ENCODE data around the gene ZNF415. TPM values are rescaled to one million over a fixed set of nuclear protein-coding genes. Genes with fewer than 3 reads are reported as not detected.
A peak's percentile ranks its signal among the peaks of the same experiment; 100 is the strongest.
"Not testable (repeated sequence)": the region's sequence is repeated elsewhere in the genome, so short reads cannot be mapped to it uniquely, and the experiment has no call there.

The ZNF415 gene
- total RNA-seq, 4 donors from 2014 or later: 9.1 to 18.1 (median 13.4) TPM

- Histone ChIP-seq H3K9me3 (no peaks in the 10 kb centered on the region), H3K36me3 (peaks cover 3 to 21% (median 11%) of the 10 kb centered on the region in 4 donors), H3K4me3 (peak overlapping the region; percentile 91 to 93 (median 91)), H3K27me3 (no peaks in the 10 kb centered on the region), H3K27ac (replicated peaks in 1 of 4) (peak overlapping the region; percentile 91 to 97 (median 94)), H3K4me1 (peaks cover 28 to 39% (median 33%) of the 10 kb centered on the region in 4 donors)
- WGBS: 32% methylated on average over 10 of the region's 10 CpGs
- no peak for TF ChIP-seq EP300 (IDR thresholded peaks at IDR 0.05)
- TF ChIP-seq, protein P1, sequence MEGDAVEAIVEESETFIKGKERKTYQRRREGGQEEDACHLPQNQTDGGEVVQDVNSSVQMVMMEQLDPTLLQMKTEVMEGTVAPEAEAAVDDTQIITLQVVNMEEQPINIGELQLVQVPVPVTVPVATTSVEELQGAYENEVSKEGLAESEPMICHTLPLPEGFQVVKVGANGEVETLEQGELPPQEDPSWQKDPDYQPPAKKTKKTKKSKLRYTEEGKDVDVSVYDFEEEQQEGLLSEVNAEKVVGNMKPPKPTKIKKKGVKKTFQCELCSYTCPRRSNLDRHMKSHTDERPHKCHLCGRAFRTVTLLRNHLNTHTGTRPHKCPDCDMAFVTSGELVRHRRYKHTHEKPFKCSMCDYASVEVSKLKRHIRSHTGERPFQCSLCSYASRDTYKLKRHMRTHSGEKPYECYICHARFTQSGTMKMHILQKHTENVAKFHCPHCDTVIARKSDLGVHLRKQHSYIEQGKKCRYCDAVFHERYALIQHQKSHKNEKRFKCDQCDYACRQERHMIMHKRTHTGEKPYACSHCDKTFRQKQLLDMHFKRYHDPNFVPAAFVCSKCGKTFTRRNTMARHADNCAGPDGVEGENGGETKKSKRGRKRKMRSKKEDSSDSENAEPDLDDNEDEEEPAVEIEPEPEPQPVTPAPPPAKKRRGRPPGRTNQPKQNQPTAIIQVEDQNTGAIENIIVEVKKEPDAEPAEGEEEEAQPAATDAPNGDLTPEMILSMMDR (IDR thresholded peaks at IDR 0.05): no peak
- no peak for TF ChIP-seq POLR2A (IDR thresholded peaks at IDR 0.05; ENCODE audit: low read depth)
- no peak for TF ChIP-seq POLR2AphosphoS5 (IDR thresholded peaks at IDR 0.05)
- no peak for DNase-seq (ENCODE audit: extremely low spot score)
- intact Hi-C loops (cut with DNase I): loop anchor here (5.0 kb wide), 1 partner anchor 90 kb away; the partner anchor contains the start of gene ZNF665
Observed at GRCh38 chr19:53102206-53102755, 30.4 kb downstream of the ZNF415 start.

DNA sequence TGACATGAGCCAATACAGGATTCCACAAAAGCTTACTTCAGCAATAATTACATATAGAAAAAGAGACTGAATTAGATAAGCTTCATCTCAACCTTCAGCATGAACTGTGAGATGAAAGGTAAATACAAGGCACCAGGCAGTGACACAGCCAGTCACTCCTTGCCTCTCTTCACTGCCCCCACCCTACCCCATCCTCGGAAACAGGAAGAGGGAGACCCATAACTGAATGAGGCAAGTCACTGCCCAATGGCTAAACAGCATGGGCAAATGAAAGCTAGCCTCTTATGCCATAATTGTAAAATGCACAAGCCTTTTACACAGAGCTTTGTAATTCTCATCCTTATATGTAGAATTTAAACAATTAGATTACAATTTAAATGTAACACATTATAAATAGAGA is 31.2 kb downstream of the ZNF415 start:
- Histone ChIP-seq H3K4me3 (no peak overlapping the region), H3K27ac (replicated peaks in 1 of 4) (peak overlapping the region in 2 of 4 donors; percentile 91 to 95), H3K9me3 (no peaks in the 10 kb centered on the region), H3K27me3 (no peaks in the 10 kb centered on the region), H3K4me1 (peaks cover 28 to 39% (median 33%) of the 10 kb centered on the region in 4 donors), H3K36me3 (peaks cover 3 to 22% (median 11%) of the 10 kb centered on the region in 4 donors)
- 29% methylated on average over 1 of the region's 1 CpG for WGBS
- TF ChIP-seq, protein P1 (IDR thresholded peaks at IDR 0.05): no peak
- TF ChIP-seq POLR2A (IDR thresholded peaks at IDR 0.05; ENCODE audit: low read depth) (no peak), POLR2AphosphoS5 (IDR thresholded peaks at IDR 0.05) (no peak), EP300 (IDR thresholded peaks at IDR 0.05) (no peak)
- no peak for DNase-seq (ENCODE audit: extremely low spot score)
- intact Hi-C loops (cut with DNase I): loop anchor here (5.0 kb wide), 1 partner anchor 91 kb away; the partner anchor contains the start of gene ZNF665

DNA sequence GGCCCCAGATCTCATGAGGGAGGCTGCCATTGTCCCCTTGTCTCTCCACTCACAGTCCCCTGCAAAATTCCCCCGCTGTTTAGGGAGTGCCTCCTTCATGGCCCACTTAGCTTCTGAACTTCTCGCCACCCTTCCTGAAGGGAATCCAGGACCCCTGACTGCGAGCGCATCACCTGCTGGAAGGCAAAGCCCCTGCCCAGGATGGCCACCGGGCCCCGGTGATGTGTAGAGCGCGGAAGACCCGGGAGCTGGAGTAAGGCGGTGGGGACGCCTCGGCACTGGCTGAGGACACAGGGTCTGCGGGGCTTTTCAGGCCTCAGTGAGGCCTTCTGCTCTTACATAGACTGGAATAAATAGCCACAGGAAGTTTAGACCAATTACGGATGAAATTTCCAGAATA is 34.1 kb downstream of the ZNF415 start:
- H3K27ac ChIP-seq (replicated peaks in 1 of 4); H3K9me3 ChIP-seq; H3K27me3 ChIP-seq; H3K4me3 ChIP-seq; DNase-seq (ENCODE audit: extremely low spot score); intact Hi-C loops (cut with DNase I): not testable (repeated sequence)
- WGBS: 94% methylated on average over 14 of the region's 14 CpGs
- H3K4me1 ChIP-seq: peaks cover 22 to 43% (median 33%) of the 10 kb centered on the region in 4 donors
- H3K36me3 ChIP-seq: peaks cover 3 to 37% (median 15%) of the 10 kb centered on the region in 4 donors

DNA sequence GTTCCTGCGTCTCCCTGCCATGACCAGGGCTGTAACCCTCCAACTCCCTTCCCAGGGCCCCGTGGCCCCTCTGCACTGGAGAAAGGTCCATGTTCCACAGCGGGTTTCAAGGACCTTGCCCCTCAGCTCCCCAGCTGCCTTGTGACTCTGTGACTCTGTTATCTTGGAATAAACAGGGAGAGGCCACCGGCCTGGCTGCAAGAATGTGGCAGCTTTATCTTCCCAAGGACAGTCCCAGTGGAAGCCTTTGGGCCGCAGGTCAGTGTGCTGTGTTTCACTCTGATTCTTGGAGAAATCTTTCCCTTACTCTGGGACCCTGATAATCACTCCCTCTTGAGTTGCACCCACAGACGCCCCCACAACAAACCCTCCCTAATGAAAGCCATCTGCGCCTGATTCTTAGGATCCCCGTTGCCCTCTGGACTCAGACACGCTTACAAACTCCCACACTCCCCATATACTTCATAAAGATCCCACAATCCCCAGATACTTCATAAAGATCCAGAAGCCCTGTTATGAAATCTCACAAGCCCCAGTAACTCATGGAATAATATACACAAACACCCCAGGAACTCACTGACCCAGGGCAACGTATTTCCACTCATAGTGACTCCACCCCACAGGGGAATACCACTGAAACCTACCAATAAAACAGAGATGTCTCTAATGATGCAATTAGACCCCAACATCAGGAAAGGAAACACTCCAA is 35.6 kb downstream of the ZNF415 start:
- H3K27ac ChIP-seq (replicated peaks in 1 of 4); H3K4me3 ChIP-seq; H3K27me3 ChIP-seq; DNase-seq (ENCODE audit: extremely low spot score); intact Hi-C loops (cut with DNase I); H3K9me3 ChIP-seq: not testable (repeated sequence)
- Histone ChIP-seq H3K4me1 (peaks cover 15 to 34% (median 27%) of the 10 kb centered on the region in 4 donors), H3K36me3 (peaks cover 3 to 45% (median 15%) of the 10 kb centered on the region in 4 donors)
- WGBS: 73% methylated on average over 4 of the region's 10 CpGs

- H3K4me1 ChIP-seq: peaks cover 10 to 29% (median 22%) of the 10 kb centered on the region in 4 donors
- intact Hi-C loops (cut with DNase I); H3K27ac ChIP-seq (replicated peaks in 1 of 4); H3K9me3 ChIP-seq; H3K4me3 ChIP-seq; DNase-seq (ENCODE audit: extremely low spot score); H3K27me3 ChIP-seq: not testable (repeated sequence)
- peaks cover 5 to 48% (median 17%) of the 10 kb centered on the region in 4 donors for H3K36me3 ChIP-seq
- WGBS: 62% methylated on average over 5 of the region's 6 CpGs
Observed at GRCh38 chr19:53096579-53096978, 36.1 kb downstream of the ZNF415 start.

GRCh38 chr19:53094754-53095575 is 37.7 kb downstream of the ZNF415 start:
- Histone ChIP-seq H3K4me3 (no peak overlapping the region), H3K4me1 (peaks cover 0 to 14% (median 9%) of the 10 kb centered on the region in 4 donors), H3K9me3 (no peaks in the 10 kb centered on the region), H3K27ac (replicated peaks in 1 of 4) (no peak overlapping the region), H3K36me3 (peaks cover 21 to 64% (median 33%) of the 10 kb centered on the region in 4 donors), H3K27me3 (no peaks in the 10 kb centered on the region)
- no peak for DNase-seq (ENCODE audit: extremely low spot score)
- WGBS: 63% methylated on average over 28 of the region's 29 CpGs
- TF ChIP-seq EP300 (IDR thresholded peaks at IDR 0.05): no peak
- no peak for TF ChIP-seq POLR2AphosphoS5 (IDR thresholded peaks at IDR 0.05)
- TF ChIP-seq, protein P1 (IDR thresholded peaks at IDR 0.05): no peak
- no peak for TF ChIP-seq POLR2A (IDR thresholded peaks at IDR 0.05; ENCODE audit: low read depth)
- intact Hi-C loops (cut with DNase I): no loop called here

Measured in esophagus muscularis mucosa (tissue), 4 donors.